ENCODE results near the gene MLYCD.

The MLYCD gene

GRCh38 chr16:83898463-83899271 lies at the start of gene MLYCD:
MLYCD (plus strand) TSS chr16:83899115; CDS start chr16:83899145, 30 bp downstream.
- peak; percentile 78 for DNase-seq (ENCODE audit: low spot score)

- no peak for DNase-seq (ENCODE audit: low spot score)
These were observed 49.5 kb upstream of the MLYCD start for GRCh38 chr16:83849421-83849820.

- no peak for DNase-seq (ENCODE audit: low spot score)
These were observed 48.0 kb upstream of the MLYCD start for GRCh38 chr16:83850947-83851346.

GRCh38 chr16:83851473-83851872 lies 47.4 kb upstream of the MLYCD start:
- no peak for DNase-seq (ENCODE audit: low spot score)

- DNase-seq (ENCODE audit: low spot score): no peak
These were observed 46.1 kb upstream of the MLYCD start for GRCh38 chr16:83852774-83853173.

GRCh38 chr16:83853834-83854233 lies 45.1 kb upstream of the MLYCD start:
- no peak for DNase-seq (ENCODE audit: low spot score)

- DNase-seq (ENCODE audit: low spot score): no peak
These were observed 44.5 kb upstream of the MLYCD start for GRCh38 chr16:83854420-83854819.

- DNase-seq (ENCODE audit: low spot score): no peak
These were observed 42.1 kb upstream of the MLYCD start for GRCh38 chr16:83856792-83857191.

GRCh38 chr16:83859265-83859664 lies 39.6 kb upstream of the MLYCD start:
- no peak for DNase-seq (ENCODE audit: low spot score)

GRCh38 chr16:83862661-83863060 lies 36.3 kb upstream of the MLYCD start:
- DNase-seq (ENCODE audit: low spot score): no peak

GRCh38 chr16:83863682-83864081 lies 35.2 kb upstream of the MLYCD start:
- no peak for DNase-seq (ENCODE audit: low spot score)

- no peak for DNase-seq (ENCODE audit: low spot score)
These were observed 28.1 kb upstream of the MLYCD start for GRCh38 chr16:83870830-83871229.

- peak; percentile 31 for DNase-seq (ENCODE audit: low spot score)
These were observed 20.1 kb upstream of the MLYCD start for GRCh38 chr16:83878838-83879237.

- DNase-seq (ENCODE audit: low spot score): no peak
These were observed 16.6 kb upstream of the MLYCD start for GRCh38 chr16:83882163-83882885.

- DNase-seq (ENCODE audit: low spot score): no peak
These were observed 12.5 kb upstream of the MLYCD start for GRCh38 chr16:83886199-83886971.

- no peak for DNase-seq (ENCODE audit: low spot score)
These were observed 11.8 kb upstream of the MLYCD start for GRCh38 chr16:83887080-83887479.

GRCh38 chr16:83887564-83887963 lies 11.4 kb upstream of the MLYCD start:
- no peak for DNase-seq (ENCODE audit: low spot score)

GRCh38 chr16:83888672-83889044 lies 10.3 kb upstream of the MLYCD start:
- DNase-seq (ENCODE audit: low spot score): no peak

- DNase-seq (ENCODE audit: low spot score): no peak
These were observed 8.6 kb upstream of the MLYCD start for GRCh38 chr16:83890359-83890758.

- no peak for DNase-seq (ENCODE audit: low spot score)
These were observed 7.2 kb upstream of the MLYCD start for GRCh38 chr16:83891742-83892141.

- DNase-seq (ENCODE audit: low spot score): no peak
These were observed 3.7 kb upstream of the MLYCD start for GRCh38 chr16:83895243-83895642.

- DNase-seq (ENCODE audit: low spot score): no peak
These were observed 3.0 kb upstream of the MLYCD start for GRCh38 chr16:83895942-83896341.

All from SW480 (cell line).